Measurements from ENCODE around the gene CREB3L2. TPM values are rescaled to one million over a fixed set of nuclear protein-coding genes. Genes with fewer than 3 reads are reported as not detected.

Gene CREB3L2
- total and polyA plus RNA-seq, 2 of the 13 experiments (the other 11 are each of a cell fraction or from before 2014, with no cell fraction given), result 22.1 to 41.1 TPM

- TF ChIP-seq, protein P1, sequence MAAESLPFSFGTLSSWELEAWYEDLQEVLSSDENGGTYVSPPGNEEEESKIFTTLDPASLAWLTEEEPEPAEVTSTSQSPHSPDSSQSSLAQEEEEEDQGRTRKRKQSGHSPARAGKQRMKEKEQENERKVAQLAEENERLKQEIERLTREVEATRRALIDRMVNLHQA (CRISPR knock-in tag; IDR thresholded peaks at IDR 0.05), result no peak
- TF ChIP-seq WIZ (CRISPR knock-in tag; IDR thresholded peaks at IDR 0.05) (no peak), ZNF781 (CRISPR knock-in tag; IDR thresholded peaks at IDR 0.05; ENCODE audit: borderline replicate concordance, not compliant biosample characterization) (peak; percentile 23), NFKBIZ (CRISPR knock-in tag; IDR thresholded peaks at IDR 0.05) (no peak), ZNF770 (CRISPR knock-in tag; IDR thresholded peaks at IDR 0.05) (no peak), RORA (CRISPR knock-in tag; IDR thresholded peaks at IDR 0.05) (0 out of 2 replicates have a peak, but pooled peaks have one; percentile 43), PPARG (CRISPR knock-in tag; conservative IDR thresholded peaks at IDR 0.05) (no peak), HOXA9 (CRISPR knock-in tag; IDR thresholded peaks at IDR 0.05; ENCODE audit: borderline replicate concordance) (no peak), SP4 (CRISPR knock-in tag; IDR thresholded peaks at IDR 0.05) (no peak; the same call in 1 of the 2 replicates), SPEN (CRISPR knock-in tag; IDR thresholded peaks at IDR 0.05; ENCODE audit: low read depth) (no peak), ZNF761 (CRISPR knock-in tag; conservative IDR thresholded peaks at IDR 0.05) (no peak), ZNF605 (CRISPR knock-in tag; IDR thresholded peaks at IDR 0.05) (no peak), SMAD1 (CRISPR knock-in tag; IDR thresholded peaks at IDR 0.05; ENCODE audit: borderline replicate concordance, low read depth) (no peak), ZNF468 (CRISPR knock-in tag; IDR thresholded peaks at IDR 0.05) (no peak), SKIL (CRISPR knock-in tag; IDR thresholded peaks at IDR 0.05; ENCODE audit: borderline replicate concordance) (no peak), PRMT3 (CRISPR knock-in tag; IDR thresholded peaks at IDR 0.05; ENCODE audit: borderline replicate concordance, low read depth) (no peak), KDM5B (CRISPR knock-in tag; IDR thresholded peaks at IDR 0.05; ENCODE audit: borderline replicate concordance) (no peak)
- TF ChIP-seq, protein P2, sequence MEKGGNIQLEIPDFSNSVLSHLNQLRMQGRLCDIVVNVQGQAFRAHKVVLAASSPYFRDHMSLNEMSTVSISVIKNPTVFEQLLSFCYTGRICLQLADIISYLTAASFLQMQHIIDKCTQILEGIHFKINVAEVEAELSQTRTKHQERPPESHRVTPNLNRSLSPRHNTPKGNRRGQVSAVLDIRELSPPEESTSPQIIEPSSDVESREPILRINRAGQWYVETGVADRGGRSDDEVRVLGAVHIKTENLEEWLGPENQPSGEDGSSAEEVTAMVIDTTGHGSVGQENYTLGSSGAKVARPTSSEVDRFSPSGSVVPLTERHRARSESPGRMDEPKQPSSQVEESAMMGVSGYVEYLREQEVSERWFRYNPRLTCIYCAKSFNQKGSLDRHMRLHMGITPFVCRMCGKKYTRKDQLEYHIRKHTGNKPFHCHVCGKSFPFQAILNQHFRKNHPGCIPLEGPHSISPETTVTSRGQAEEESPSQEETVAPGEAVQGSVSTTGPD (CRISPR knock-in tag; IDR thresholded peaks at IDR 0.05), result no peak
- TF ChIP-seq, protein P3, sequence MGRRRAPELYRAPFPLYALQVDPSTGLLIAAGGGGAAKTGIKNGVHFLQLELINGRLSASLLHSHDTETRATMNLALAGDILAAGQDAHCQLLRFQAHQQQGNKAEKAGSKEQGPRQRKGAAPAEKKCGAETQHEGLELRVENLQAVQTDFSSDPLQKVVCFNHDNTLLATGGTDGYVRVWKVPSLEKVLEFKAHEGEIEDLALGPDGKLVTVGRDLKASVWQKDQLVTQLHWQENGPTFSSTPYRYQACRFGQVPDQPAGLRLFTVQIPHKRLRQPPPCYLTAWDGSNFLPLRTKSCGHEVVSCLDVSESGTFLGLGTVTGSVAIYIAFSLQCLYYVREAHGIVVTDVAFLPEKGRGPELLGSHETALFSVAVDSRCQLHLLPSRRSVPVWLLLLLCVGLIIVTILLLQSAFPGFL (CRISPR knock-in tag; IDR thresholded peaks at IDR 0.05), result no peak
- TF ChIP-seq, protein P4, sequence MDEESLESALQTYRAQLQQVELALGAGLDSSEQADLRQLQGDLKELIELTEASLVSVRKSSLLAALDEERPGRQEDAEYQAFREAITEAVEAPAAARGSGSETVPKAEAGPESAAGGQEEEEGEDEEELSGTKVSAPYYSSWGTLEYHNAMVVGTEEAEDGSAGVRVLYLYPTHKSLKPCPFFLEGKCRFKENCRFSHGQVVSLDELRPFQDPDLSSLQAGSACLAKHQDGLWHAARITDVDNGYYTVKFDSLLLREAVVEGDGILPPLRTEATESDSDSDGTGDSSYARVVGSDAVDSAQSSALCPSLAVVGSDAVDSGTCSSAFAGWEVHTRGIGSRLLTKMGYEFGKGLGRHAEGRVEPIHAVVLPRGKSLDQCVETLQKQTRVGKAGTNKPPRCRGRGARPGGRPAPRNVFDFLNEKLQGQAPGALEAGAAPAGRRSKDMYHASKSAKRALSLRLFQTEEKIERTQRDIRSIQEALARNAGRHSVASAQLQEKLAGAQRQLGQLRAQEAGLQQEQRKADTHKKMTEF (CRISPR knock-in tag; IDR thresholded peaks at IDR 0.05), result no peak; the same call in 1 of the 2 replicates
Observed at GRCh38 chr7:137992550-137993394, 9.1 kb downstream of the CREB3L2 start (continued).
